ENCODE data around the gene JMJD1C.

The JMJD1C gene

GRCh38 chr10:63363951-63364350 lies 101.8 kb downstream of the JMJD1C start:
- Histone ChIP-seq H3K36me3 (ENCODE audit: control insufficient read depth, insufficient read depth, low read length) (no peaks in the 10 kb centered on the region), H3K4me3 (replicated peaks; ENCODE audit: low read depth, low read length) (no peak overlapping the region), H3K27me3 (replicated peaks; ENCODE audit: control insufficient read depth, insufficient read depth, low read length) (no peaks in the 10 kb centered on the region)
- DNase-seq (ENCODE audit: extremely low read depth, insufficient read length), result no peak
- no peak for TF ChIP-seq CTCF (IDR thresholded peaks at IDR 0.05; ENCODE audit: insufficient read depth, low read length, poor library complexity, severe bottlenecking)

- peak; percentile 16 for DNase-seq (ENCODE audit: extremely low read depth, insufficient read length)
- Histone ChIP-seq H3K27me3 (replicated peaks; ENCODE audit: control insufficient read depth, insufficient read depth, low read length) (no peaks in the 10 kb centered on the region), H3K36me3 (ENCODE audit: control insufficient read depth, insufficient read depth, low read length) (no peaks in the 10 kb centered on the region), H3K4me3 (replicated peaks; ENCODE audit: low read depth, low read length) (no peak overlapping the region)
- TF ChIP-seq CTCF (IDR thresholded peaks at IDR 0.05; ENCODE audit: insufficient read depth, low read length, poor library complexity, severe bottlenecking), result no peak
Observed at GRCh38 chr10:63355682-63356081, 110.1 kb downstream of the JMJD1C start.

- Histone ChIP-seq H3K4me3 (replicated peaks; ENCODE audit: low read depth, low read length) (no peak overlapping the region), H3K27me3 (replicated peaks; ENCODE audit: control insufficient read depth, insufficient read depth, low read length) (no peaks in the 10 kb centered on the region), H3K36me3 (ENCODE audit: control insufficient read depth, insufficient read depth, low read length) (no peaks in the 10 kb centered on the region)
- no peak for DNase-seq (ENCODE audit: extremely low read depth, insufficient read length)
- no peak for TF ChIP-seq CTCF (IDR thresholded peaks at IDR 0.05; ENCODE audit: insufficient read depth, low read length, poor library complexity, severe bottlenecking)
Observed at GRCh38 chr10:63352976-63353375, 112.8 kb downstream of the JMJD1C start.

GRCh38 chr10:63348245-63348850 lies 117.4 kb downstream of the JMJD1C start:
- no peaks in the 10 kb centered on the region for H3K36me3 ChIP-seq (ENCODE audit: control insufficient read depth, insufficient read depth, low read length)

GRCh38 chr10:63346015-63346441 lies 119.7 kb downstream of the JMJD1C start:
- Histone ChIP-seq H3K36me3 (ENCODE audit: control insufficient read depth, insufficient read depth, low read length) (no peaks in the 10 kb centered on the region), H3K27me3 (replicated peaks; ENCODE audit: control insufficient read depth, insufficient read depth, low read length) (no peaks in the 10 kb centered on the region), H3K4me3 (replicated peaks; ENCODE audit: low read depth, low read length) (no peak overlapping the region)
- no peak for DNase-seq (ENCODE audit: extremely low read depth, insufficient read length)
- TF ChIP-seq CTCF (IDR thresholded peaks at IDR 0.05; ENCODE audit: insufficient read depth, low read length, poor library complexity, severe bottlenecking), result no peak

More at GRCh38 chr10:63348245-63348850, 117.4 kb downstream of the JMJD1C start:
- Histone ChIP-seq H3K27me3 (replicated peaks; ENCODE audit: control insufficient read depth, insufficient read depth, low read length) (no peaks in the 10 kb centered on the region), H3K4me3 (replicated peaks; ENCODE audit: low read depth, low read length) (no peak overlapping the region)
- no peak for TF ChIP-seq CTCF (IDR thresholded peaks at IDR 0.05; ENCODE audit: insufficient read depth, low read length, poor library complexity, severe bottlenecking)
- DNase-seq (ENCODE audit: extremely low read depth, insufficient read length), result no peak

GRCh38 chr10:63344269-63344668 lies 121.5 kb downstream of the JMJD1C start:
- Histone ChIP-seq H3K27me3 (replicated peaks; ENCODE audit: control insufficient read depth, insufficient read depth, low read length) (no peaks in the 10 kb centered on the region), H3K36me3 (ENCODE audit: control insufficient read depth, insufficient read depth, low read length) (no peaks in the 10 kb centered on the region), H3K4me3 (replicated peaks; ENCODE audit: low read depth, low read length) (no peak overlapping the region)
- no peak for TF ChIP-seq CTCF (IDR thresholded peaks at IDR 0.05; ENCODE audit: insufficient read depth, low read length, poor library complexity, severe bottlenecking)
- no peak for DNase-seq (ENCODE audit: extremely low read depth, insufficient read length)
